Activated CD8-positive, alpha-beta memory T cell treated with anti-CD3 and anti-CD28 coated beads, Interleukin-2, amount 50 U/mL, for 48 hours (primary cell): ENCODE results near the gene TMEM130.

Experiments
- DNase-seq: peaks from one replicate; pipeline ENCODE4 v3.0.0-alpha.2; 2020

The TMEM130 gene

GRCh38 chr7:98869597-98870120, at the start of gene TMEM130:
Gene TMEM130, minus strand, starts transcription at chr7:98870014. Its CDS starts 153 bp downstream, at chr7:98869861.
- DNase-seq, result no peak

GRCh38 chr7:98917331-98917730, 47.5 kb upstream of the TMEM130 start:
- DNase-seq, result no peak

GRCh38 chr7:98913612-98914011, 43.8 kb upstream of the TMEM130 start:
- DNase-seq, result no peak

- DNase-seq, result no peak
These were observed 43.2 kb upstream of the TMEM130 start for GRCh38 chr7:98913026-98913425.

DNA sequence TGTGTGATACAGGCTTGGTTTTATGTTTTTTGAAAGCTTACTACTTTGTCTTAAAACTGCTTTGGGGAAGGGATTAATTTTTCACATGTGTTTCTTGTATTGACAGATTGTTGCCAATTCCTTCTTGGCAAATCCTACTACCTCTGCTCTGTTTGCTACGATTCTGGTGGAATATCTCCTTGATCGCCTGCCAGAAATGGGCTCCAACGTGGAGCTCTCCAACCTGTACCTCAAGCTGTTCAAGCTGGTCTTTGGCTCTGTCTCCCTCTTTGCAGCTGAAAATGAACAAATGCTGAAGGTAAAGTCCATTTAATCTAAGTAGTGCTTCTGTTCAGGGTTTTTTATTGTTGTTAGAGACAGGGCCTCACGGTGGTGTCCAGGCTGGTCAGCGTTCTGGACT, 42.1 kb upstream of the TMEM130 start:
- no peak for DNase-seq

GRCh38 chr7:98910427-98910826, 40.6 kb upstream of the TMEM130 start:
- DNase-seq, result no peak

- peak; percentile 26 for DNase-seq
These were observed 39.7 kb upstream of the TMEM130 start for GRCh38 chr7:98909487-98909886.

DNA sequence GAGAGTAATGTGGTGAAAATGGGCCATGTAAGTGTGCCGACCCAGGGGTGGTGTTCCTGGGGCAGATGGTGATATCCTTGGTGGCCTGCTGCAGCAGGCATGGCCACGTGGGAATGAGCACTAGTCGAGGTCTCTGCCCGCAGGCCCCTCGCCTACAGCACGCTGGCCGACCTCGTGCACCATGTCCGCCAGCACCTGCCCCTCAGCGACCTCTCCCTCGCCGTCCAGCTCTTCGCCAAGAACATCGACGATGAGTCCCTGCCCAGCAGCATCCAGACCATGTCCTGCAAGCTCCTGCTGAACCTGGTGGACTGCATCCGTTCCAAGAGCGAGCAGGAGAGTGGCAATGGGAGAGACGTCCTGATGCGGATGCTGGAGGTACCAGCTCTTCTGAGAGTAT, 38.8 kb upstream of the TMEM130 start:
- peak; percentile 39 for DNase-seq

- DNase-seq, result peak; percentile 28
These were observed 37.8 kb upstream of the TMEM130 start for GRCh38 chr7:98907570-98907969.

- DNase-seq, result no peak
These were observed 33.4 kb upstream of the TMEM130 start for GRCh38 chr7:98903246-98903645.

- DNase-seq, result no peak
These were observed 32.7 kb upstream of the TMEM130 start for GRCh38 chr7:98902523-98902922.

GRCh38 chr7:98900815-98901214, 31.0 kb upstream of the TMEM130 start:
- no peak for DNase-seq

DNA sequence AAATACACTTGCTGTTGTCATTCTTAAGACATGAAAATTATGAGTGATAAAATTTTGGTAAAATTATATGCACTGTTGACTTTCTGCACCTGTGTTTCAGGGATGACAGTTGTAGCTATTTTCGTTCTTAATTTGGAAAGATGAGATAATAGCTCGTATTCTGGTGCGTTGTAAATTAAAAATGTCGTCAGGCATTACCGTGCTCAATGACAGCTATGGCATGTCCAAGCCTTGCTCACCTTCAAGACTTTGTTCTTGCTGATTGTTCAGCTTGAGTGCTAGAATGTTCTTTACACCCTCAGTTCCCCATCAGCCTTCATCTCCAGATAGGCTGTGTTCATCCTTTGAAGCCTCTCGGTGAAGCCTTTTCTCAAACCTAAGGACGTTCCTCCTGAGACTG, 30.0 kb upstream of the TMEM130 start:
- no peak for DNase-seq

- no peak for DNase-seq
These were observed 22.8 kb upstream of the TMEM130 start for GRCh38 chr7:98892609-98893008.

DNA sequence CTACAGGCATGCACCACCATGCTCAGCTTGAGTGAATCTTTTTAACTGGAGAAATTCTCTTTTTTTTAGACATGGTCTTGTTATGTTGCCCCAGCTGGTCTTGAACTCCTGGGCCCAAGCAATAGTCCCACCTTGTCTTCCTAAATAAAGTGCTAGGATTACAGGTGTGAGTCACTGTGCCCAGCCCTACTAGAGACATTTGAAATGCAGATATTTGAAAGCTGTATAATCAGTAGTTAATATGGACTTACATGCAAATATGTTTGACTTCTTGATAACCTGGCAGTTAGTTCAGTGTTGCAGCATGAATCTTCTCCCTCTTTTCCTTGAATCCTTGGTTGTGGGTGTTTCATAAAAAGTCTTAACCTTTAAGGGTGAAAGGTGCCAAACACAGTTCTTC, 17.2 kb upstream of the TMEM130 start:
- DNase-seq, result no peak

- DNase-seq, result peak; percentile 43
These were observed 14.6 kb upstream of the TMEM130 start for GRCh38 chr7:98884416-98884815.

DNA sequence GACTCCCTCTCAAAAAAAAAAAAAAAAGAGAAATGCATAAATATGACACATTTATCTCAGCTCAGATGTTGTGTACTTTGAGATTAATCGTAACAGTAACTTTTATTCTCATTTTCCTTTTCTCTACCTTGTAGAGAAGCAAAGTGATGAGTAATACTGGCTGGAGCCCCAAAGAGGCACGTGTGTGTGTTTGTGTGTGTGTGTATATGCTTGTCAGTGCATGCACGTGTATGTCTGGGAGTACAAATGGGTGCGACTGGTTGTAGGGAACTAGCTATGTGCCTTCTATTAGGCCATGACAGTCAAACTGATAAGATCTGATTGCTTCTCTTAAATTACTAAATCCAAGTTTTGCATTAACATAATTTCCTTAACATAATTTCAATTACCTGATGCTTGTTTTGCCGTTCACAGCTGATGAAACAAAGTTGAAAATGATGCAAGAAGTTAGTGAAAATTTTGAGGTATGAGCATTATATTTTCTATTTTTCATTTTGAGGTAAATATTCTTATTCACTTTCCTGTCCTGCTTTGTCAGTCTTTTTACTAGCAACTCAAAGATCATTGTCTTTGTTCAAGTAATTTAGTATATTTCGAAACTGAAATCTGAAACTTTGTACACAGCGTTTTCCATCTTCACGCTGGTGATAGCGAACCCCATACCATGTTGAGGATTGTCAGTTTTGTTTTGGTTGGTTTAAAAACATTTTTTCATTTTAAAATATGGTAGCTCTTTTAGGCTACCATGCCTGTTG, 11.9 kb upstream of the TMEM130 start:
- peak; percentile 33 for DNase-seq

- no peak for DNase-seq
These were observed 10.7 kb upstream of the TMEM130 start for GRCh38 chr7:98880485-98880884.

GRCh38 chr7:98879979-98880315, 10.1 kb upstream of the TMEM130 start:
- no peak for DNase-seq

DNA sequence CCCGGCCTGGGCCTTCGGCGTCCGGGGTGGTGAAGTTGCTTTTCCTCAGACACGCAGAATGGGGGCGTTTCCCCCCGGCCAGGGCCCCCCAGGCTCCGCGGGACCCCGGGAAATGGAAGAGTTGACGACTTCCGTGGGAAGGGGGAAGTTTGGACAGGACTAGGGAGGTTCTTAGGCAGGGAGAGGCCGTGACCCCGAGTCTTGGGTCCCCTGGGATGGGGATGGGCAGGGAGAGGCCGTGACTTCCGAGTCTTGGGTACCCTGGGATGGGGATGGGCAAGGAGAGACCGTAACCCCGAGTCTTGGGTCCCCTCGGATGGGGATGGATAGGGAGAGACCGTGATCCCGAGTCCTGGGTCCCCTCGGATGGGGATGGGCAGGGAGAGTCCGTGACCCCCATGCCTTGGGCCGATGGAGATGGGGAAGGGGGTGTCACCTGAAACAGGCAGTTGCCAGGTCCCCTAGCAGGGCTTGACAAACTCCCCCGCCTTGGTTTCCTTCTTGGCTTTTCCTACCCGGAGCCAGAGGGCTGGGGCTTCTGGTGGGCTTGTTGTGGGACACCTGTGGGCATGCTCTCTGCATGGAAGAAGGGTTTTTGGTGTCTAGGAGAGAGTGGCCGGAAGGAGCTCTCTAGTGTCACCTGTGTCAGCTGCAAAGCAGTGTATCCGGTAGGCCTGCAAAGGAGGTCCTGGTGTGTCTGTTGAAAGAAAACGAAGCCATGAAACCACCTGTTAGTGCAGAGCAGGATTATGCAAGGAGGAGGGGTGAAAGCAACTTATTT, 9.6 kb upstream of the TMEM130 start:
- DNase-seq, result peak; percentile 76

DNA sequence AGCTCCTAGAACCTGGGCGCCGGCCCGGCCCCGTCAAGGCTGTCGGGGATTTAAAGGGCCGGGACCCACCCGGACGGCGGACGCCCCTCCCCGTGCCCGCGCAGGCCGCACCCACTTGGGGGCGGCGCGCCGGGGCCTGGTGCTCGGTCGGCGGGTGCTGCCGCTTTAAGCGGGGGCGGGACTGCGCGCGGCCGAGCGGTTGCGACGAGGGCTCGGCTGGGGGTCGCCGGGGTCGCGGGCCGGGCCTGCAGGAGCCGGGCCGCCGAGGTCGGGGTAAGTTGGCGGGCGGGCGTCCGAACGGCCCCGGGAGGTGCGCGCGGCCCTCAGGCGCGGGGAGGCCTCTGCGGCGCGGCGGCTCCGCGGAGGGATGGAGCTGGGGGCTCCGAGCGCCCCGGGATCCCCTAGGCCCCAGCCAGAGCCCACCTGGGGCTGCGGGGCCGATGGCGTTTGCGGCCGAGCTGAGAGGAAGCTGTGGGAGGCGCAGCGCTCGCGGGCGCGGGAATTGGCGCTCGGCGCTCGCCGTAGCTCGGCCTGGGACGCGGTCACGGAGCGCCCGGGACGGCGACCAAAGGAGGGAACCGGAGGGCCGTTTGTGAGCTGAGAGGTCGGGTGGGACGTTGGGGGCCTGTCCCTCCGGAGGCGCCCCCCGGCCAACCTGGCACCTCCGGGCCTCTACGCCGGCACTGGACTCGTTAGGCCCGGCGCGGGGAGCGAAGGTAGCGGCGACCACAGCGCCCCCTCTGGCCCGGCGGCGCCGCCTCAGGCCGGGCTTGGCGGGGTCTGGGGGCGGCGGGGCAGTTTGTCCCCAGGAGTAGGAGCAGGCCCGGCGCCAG, 8.8 kb upstream of the TMEM130 start, which contains the start of gene TRRAP:
Gene TRRAP, plus strand, starts transcription at position 168 of the 833 bp plus-strand sequence. CDS start 2,619 bp downstream, outside the sequence.
- DNase-seq, result peak; percentile 91

DNA sequence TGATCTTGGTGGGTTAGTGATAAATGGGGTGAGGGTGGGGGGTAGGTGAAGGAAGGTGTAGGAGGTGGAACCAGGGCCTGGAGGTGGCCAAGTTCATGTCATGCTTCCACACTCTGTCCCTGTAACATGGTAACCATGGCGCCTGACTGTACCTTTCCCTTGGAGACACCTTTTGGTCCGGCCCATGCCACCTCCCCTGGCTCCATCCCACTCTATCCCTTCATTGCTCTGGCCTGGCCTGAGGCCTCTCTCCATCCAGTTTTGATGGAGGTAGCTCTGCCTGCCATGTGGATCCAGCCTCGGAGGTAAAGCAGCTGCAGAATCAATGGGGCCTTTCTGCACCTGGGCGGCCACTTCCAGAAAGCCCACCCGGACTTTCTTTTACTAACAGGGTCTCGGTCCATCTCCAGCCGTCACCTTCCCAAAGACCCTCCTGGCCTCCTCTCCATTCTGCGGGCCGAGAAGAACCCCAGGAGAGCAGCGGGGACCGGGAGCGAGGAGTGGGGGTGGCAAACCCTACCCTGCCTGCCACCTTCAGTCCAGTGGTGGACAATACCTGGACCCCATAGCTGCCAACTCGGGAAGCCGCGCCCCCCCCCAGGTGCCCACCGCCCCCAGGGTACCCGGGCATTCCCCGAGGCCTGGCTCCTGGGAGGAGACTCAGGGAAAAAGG, 8.0 kb upstream of the TMEM130 start:
- no peak for DNase-seq

GRCh38 chr7:98877146-98877545, 7.3 kb upstream of the TMEM130 start:
- DNase-seq, result no peak
